K562 (cell line): ENCODE results near the gene SIK3. TPM values are rescaled to one million over a fixed set of nuclear protein-coding genes. Genes with fewer than 3 reads are reported as not detected.

Experiments used
- CREM ChIP-seq: IDR thresholded peaks from 2 replicates; pipeline ENCODE4 v1.6.1; 2014; ENCODE audit warnings: antibody characterized with exemption, low read depth
- FOXJ2 ChIP-seq: fragments of 200-800 bp; sonication (Bioruptor generic); IDR thresholded peaks from 2 replicates; pipeline ENCODE4 v1.6.1; 2016; ENCODE audit warnings: missing genetic modification characterization, missing compliant biosample characterization
- JUNB ChIP-seq: fragments of 450-650 bp; formaldehyde crosslinking; conservative IDR thresholded peaks from 2 replicates; pipeline ENCODE4 v1.4.0; 2020; ENCODE audit warnings: mild to moderate bottlenecking
- MNT ChIP-seq, 2 experiments: fragments of 450-650 bp; conservative IDR thresholded peaks; 2 replicates each; pipeline ENCODE4 v1.6.1; 2017; ENCODE audit warnings: mild to moderate bottlenecking in 2 of 2, moderate library complexity in 2 of 2
- MYC ChIP-seq, 2 experiments: fragments of 250-450 bp in 1 of 2; sonication (Bioruptor Pico) in 1 of 2; IDR thresholded peaks; 2 replicates each; pipeline versions ENCODE4 v1.5.1 to v1.6.1; 2012 to 2021; ENCODE audit warnings: low read depth in 2 of 2, borderline replicate concordance in 1 of 2, improper control_type of control experiment in 1 of 2, low read length in 1 of 2, mild to moderate bottlenecking in 1 of 2, moderate library complexity in 1 of 2
- RBM15 ChIP-seq: fragments of 200-400 bp; formaldehyde crosslinking; IDR thresholded peaks from 2 replicates; pipeline ENCODE4 v1.6.1; 2018; ENCODE audit warnings: mild to moderate bottlenecking, low read length, moderate library complexity; ENCODE audit not compliant: insufficient read depth
- RBM22 ChIP-seq: fragments of 200-400 bp; formaldehyde crosslinking; IDR thresholded peaks from 2 replicates; pipeline ENCODE4 v1.6.1; 2018; ENCODE audit warnings: low read length, low read depth; ENCODE audit not compliant: poor library complexity, severe bottlenecking
- SRSF7 ChIP-seq: fragments of 200-400 bp; formaldehyde crosslinking; optimal IDR thresholded peaks from 2 replicates; pipeline ENCODE3; 2017; ENCODE audit warnings: mild to moderate bottlenecking, low read depth, low read length
- TAF1 ChIP-seq: IDR thresholded peaks from 2 replicates; pipeline ENCODE4 v1.6.1; 2011; ENCODE audit warnings: mild to moderate bottlenecking, low read length, moderate library complexity; ENCODE audit not compliant: insufficient read depth, control insufficient read depth, severe bottlenecking; ENCODE audit errors: extremely low read depth
- ZC3H4 ChIP-seq: sonication (generic); formaldehyde crosslinking; IDR thresholded peaks from 2 replicates; pipeline ENCODE4 v1.9.0; 2021; ENCODE audit warnings: missing genetic modification reagents, borderline replicate concordance
- ZNF143 ChIP-seq: sonication (generic); formaldehyde crosslinking; IDR thresholded peaks from 2 replicates; pipeline ENCODE4 v1.9.0; 2022; ENCODE audit warnings: mild to moderate bottlenecking, missing genetic modification reagents
- ZNF445 ChIP-seq: fragments of 250-450 bp; sonication (Bioruptor Pico); IDR thresholded peaks from 2 replicates; pipeline ENCODE4 v1.4.0; 2020; ENCODE audit warnings: low read depth, mild to moderate bottlenecking, moderate library complexity
- ZNF830 ChIP-seq: fragments of 250-450 bp; sonication (Bioruptor Pico); IDR thresholded peaks from 2 replicates; pipeline ENCODE4 v1.5.0; 2021; ENCODE audit warnings: mild to moderate bottlenecking
- polyA plus RNA-seq, 8 experiments: library from polyadenylated mRNA; depleted of rRNA in 4 of 8; stranded (reverse) in 5 of 8; unstranded in 3 of 8; fragments of >200 nt; fragmentation: Nextera tagmentation in 2 of 8; fragmentation: Illumina TruSeq in 1 of 8; extraction: Ambion mirVana in 2 of 8; extraction: Trizol in 1 of 8; gene quantifications; 2 replicates each; pipeline versions ENCODE4 v1.2.1 to v1.2.3, GENCODE V29; 2011 to 2014; ENCODE audit warnings: inconsistent platforms in 1 of 8, missing spikeins in 1 of 8
- total RNA-seq, 7 experiments: library from RNA; depleted of rRNA in 6 of 7; stranded (reverse); fragments of >200 nt in 6 of 7; fragmentation: Illumina TruSeq in 2 of 7; extraction: Trizol in 2 of 7; gene quantifications; 2 replicates each; pipeline versions ENCODE4 v1.2.1 to v1.2.3, GENCODE V29; 2011 to 2021; ENCODE audit warnings: low replicate concordance in 1 of 7
- TF ChIP-seq, protein P1 (sequence below): fragments of 450-650 bp; formaldehyde crosslinking; IDR thresholded peaks from 2 replicates; pipeline ENCODE4 v1.4.0; 2022; ENCODE audit warnings: missing genetic modification characterization
- TF ChIP-seq, protein P2 (sequence below): IDR thresholded peaks from 2 replicates; pipeline ENCODE4 v1.6.1; 2011; ENCODE audit warnings: borderline replicate concordance, low read depth, mild to moderate bottlenecking, moderate library complexity, low read length; ENCODE audit not compliant: insufficient read depth, poor library complexity, severe bottlenecking
- TF ChIP-seq, protein P3 (sequence below), 2 experiments: fragments of 450-650 bp; IDR thresholded peaks; 2 replicates each; pipeline ENCODE4 v1.6.1; 2018; ENCODE audit warnings: mild to moderate bottlenecking in 2 of 2, low read depth in 1 of 2; ENCODE audit not compliant: partially characterized antibody in 2 of 2

The SIK3 gene
- total and polyA plus RNA-seq, 9 of the 15 experiments (the other 6 are each of a cell fraction or from before 2014, with no cell fraction given), result 1.6 to 21.6 (median 8.0) TPM

- TF ChIP-seq ZNF445 (CRISPR knock-in tag) (no peak), SRSF7 (no peak), ZNF143 (CRISPR knock-in tag) (no peak), ZC3H4 (0 out of 2 replicates have a peak, but pooled peaks have one; percentile 24), JUNB (CRISPR knock-in tag) (no peak), ZNF830 (CRISPR knock-in tag) (no peak), TAF1 (no peak), FOXJ2 (no peak), CREM (0 out of 2 replicates have a peak, but pooled peaks have one; percentile 5), MNT (conservative IDR thresholded peaks at IDR 0.05) (no peak), RBM22 (no peak), RBM15 (no peak), MYC (IDR thresholded peaks at IDR 0.05; ENCODE audit: low read depth, low read length) (0 out of 2 replicates have a peak, but pooled peaks have one; percentile 33), MYC (CRISPR knock-in tag; IDR thresholded peaks at IDR 0.05; ENCODE audit: borderline replicate concordance, low read depth) (no peak)
- TF ChIP-seq, protein P1, sequence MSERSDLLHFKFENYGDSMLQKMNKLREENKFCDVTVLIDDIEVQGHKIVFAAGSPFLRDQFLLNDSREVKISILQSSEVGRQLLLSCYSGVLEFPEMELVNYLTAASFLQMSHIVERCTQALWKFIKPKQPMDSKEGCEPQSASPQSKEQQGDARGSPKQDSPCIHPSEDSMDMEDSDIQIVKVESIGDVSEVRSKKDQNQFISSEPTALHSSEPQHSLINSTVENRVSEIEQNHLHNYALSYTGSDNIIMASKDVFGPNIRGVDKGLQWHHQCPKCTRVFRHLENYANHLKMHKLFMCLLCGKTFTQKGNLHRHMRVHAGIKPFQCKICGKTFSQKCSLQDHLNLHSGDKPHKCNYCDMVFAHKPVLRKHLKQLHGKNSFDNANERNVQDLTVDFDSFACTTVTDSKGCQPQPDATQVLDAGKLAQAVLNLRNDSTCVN (CRISPR knock-in tag), result no peak
- TF ChIP-seq, protein P2, sequence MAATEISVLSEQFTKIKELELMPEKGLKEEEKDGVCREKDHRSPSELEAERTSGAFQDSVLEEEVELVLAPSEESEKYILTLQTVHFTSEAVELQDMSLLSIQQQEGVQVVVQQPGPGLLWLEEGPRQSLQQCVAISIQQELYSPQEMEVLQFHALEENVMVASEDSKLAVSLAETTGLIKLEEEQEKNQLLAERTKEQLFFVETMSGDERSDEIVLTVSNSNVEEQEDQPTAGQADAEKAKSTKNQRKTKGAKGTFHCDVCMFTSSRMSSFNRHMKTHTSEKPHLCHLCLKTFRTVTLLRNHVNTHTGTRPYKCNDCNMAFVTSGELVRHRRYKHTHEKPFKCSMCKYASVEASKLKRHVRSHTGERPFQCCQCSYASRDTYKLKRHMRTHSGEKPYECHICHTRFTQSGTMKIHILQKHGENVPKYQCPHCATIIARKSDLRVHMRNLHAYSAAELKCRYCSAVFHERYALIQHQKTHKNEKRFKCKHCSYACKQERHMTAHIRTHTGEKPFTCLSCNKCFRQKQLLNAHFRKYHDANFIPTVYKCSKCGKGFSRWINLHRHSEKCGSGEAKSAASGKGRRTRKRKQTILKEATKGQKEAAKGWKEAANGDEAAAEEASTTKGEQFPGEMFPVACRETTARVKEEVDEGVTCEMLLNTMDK, result no peak
- TF ChIP-seq, protein P3, sequence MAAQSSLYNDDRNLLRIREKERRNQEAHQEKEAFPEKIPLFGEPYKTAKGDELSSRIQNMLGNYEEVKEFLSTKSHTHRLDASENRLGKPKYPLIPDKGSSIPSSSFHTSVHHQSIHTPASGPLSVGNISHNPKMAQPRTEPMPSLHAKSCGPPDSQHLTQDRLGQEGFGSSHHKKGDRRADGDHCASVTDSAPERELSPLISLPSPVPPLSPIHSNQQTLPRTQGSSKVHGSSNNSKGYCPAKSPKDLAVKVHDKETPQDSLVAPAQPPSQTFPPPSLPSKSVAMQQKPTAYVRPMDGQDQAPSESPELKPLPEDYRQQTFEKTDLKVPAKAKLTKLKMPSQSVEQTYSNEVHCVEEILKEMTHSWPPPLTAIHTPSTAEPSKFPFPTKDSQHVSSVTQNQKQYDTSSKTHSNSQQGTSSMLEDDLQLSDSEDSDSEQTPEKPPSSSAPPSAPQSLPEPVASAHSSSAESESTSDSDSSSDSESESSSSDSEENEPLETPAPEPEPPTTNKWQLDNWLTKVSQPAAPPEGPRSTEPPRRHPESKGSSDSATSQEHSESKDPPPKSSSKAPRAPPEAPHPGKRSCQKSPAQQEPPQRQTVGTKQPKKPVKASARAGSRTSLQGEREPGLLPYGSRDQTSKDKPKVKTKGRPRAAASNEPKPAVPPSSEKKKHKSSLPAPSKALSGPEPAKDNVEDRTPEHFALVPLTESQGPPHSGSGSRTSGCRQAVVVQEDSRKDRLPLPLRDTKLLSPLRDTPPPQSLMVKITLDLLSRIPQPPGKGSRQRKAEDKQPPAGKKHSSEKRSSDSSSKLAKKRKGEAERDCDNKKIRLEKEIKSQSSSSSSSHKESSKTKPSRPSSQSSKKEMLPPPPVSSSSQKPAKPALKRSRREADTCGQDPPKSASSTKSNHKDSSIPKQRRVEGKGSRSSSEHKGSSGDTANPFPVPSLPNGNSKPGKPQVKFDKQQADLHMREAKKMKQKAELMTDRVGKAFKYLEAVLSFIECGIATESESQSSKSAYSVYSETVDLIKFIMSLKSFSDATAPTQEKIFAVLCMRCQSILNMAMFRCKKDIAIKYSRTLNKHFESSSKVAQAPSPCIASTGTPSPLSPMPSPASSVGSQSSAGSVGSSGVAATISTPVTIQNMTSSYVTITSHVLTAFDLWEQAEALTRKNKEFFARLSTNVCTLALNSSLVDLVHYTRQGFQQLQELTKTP (IDR thresholded peaks at IDR 0.05; ENCODE audit: low read depth in 1 of 2, partially characterized antibody in 2 of 2), result no peak
Measured at GRCh38 chr11:117097389-117098268, 599 bp downstream of the SIK3 start (continued).
